PC-9 (cell line): ENCODE data around the gene SHROOM2. TPM values are rescaled to one million over a fixed set of nuclear protein-coding genes. Genes with fewer than 3 reads are reported as not detected.

Experiments
- BruUV-seq: library from RNA; stranded (reverse); fragments of 400-500 nt; replicated peaks from 2 replicates; lab custom pipeline; 2021; lab: Mats Ljungman, UMichigan
- CTCF ChIA-PET: fragments of 300-600 bp; sonication (Branson Sonifier 250); formaldehyde crosslinking; loops from one replicate; lab custom pipeline; 2022; ENCODE audit warnings: antibody characterized with exemption; lab: Charles Lee
- POLR2A ChIA-PET: fragments of 300-600 bp; sonication (Branson Sonifier 250); formaldehyde crosslinking; loops from one replicate; lab custom pipeline; 2022; ENCODE audit warnings: antibody characterized with exemption; ENCODE audit not compliant: unreplicated experiment; lab: Charles Lee
- DNase-seq, 2 experiments: peaks; one replicate each; pipeline versions ENCODE4 v3.0.0 to v3.0.0-alpha.2; 2015 to 2022; ENCODE audit warnings: mixed read lengths in 1 of 2
- H2AFZ ChIP-seq: fragments of 200-600 bp; sonication (generic); 2 replicates; pipeline ENCODE4 v1.8.1; 2017; ENCODE audit warnings: antibody characterized with exemption
- H3F3A ChIP-seq: fragments of 200-600 bp; sonication (generic); 2 replicates; pipeline ENCODE4 v1.8.1; 2017; ENCODE audit warnings: antibody characterized with exemption, mild to moderate bottlenecking, low read depth; ENCODE audit not compliant: insufficient read depth
- H3K27ac ChIP-seq: fragments of 200-600 bp; sonication (generic); 2 replicates; pipeline ENCODE4 v1.6.1; 2016; ENCODE audit warnings: mixed run types
- H3K27me3 ChIP-seq: fragments of 200-600 bp; sonication (generic); 2 replicates; pipeline ENCODE4 v1.6.1; 2016; ENCODE audit warnings: low read depth, mixed run types; ENCODE audit not compliant: insufficient read depth
- H3K36me3 ChIP-seq: fragments of 200-600 bp; sonication (generic); 2 replicates; pipeline ENCODE4 v1.6.1; 2016; ENCODE audit warnings: low read depth, mixed run types
- H3K4me1 ChIP-seq: fragments of 200-600 bp; sonication (generic); replicated peaks from 2 replicates; pipeline ENCODE4 v1.6.1; 2016; ENCODE audit warnings: mixed run types; ENCODE audit not compliant: insufficient read depth
- H3K4me2 ChIP-seq: fragments of 200-600 bp; sonication (generic); 2 replicates; pipeline ENCODE4 v1.6.1; 2017; ENCODE audit warnings: mixed run types
- H3K4me3 ChIP-seq: fragments of 200-600 bp; sonication (generic); 2 replicates; pipeline ENCODE4 v1.6.1; 2016; ENCODE audit warnings: mixed run types
- H3K79me2 ChIP-seq: fragments of 200-600 bp; sonication (generic); 2 replicates; pipeline ENCODE4 v1.6.1; 2017; ENCODE audit warnings: low read depth, mixed run types
- H3K9me2 ChIP-seq: fragments of 200-600 bp; sonication (generic); 2 replicates; pipeline ENCODE4 v1.8.1; 2017; ENCODE audit warnings: mild to moderate bottlenecking; ENCODE audit not compliant: insufficient read depth
- H3K9me3 ChIP-seq: fragments of 200-600 bp; sonication (generic); 2 replicates; pipeline ENCODE4 v1.8.1; 2016; ENCODE audit warnings: low read depth; ENCODE audit not compliant: insufficient read depth
- H4K20me1 ChIP-seq: fragments of 200-600 bp; sonication (generic); 2 replicates; pipeline ENCODE4 v1.8.1; 2017; ENCODE audit not compliant: insufficient read depth
- CTCF ChIP-seq: fragments of 200-600 bp; sonication (generic); conservative IDR thresholded peaks from 2 replicates; pipeline ENCODE4 v1.6.1; 2017; ENCODE audit warnings: mixed run types, antibody characterized with exemption, mild to moderate bottlenecking, moderate library complexity
- EZH2 ChIP-seq: fragments of 200-600 bp; sonication (generic); IDR thresholded peaks from 2 replicates; pipeline ENCODE4 v1.8.0; 2017; ENCODE audit warnings: antibody characterized with exemption, low read depth
- intact Hi-C: fragments of 100-400 bp; cut with micrococcal nuclease; formaldehyde crosslinking; loops from one replicate; pipeline ENCODE4 v1.10.0; 2022; ENCODE audit not compliant: unreplicated experiment
- total RNA-seq: library from RNA; stranded (reverse); gene quantifications from 2 replicates; pipeline ENCODE4 v1.2.3, GENCODE V29; 2021

Gene SHROOM2
- total RNA-seq, 1 experiment from 2014 or later, result 0.17 TPM

- Histone ChIP-seq H3K4me1 (peaks cover 11% of the 10 kb centered on the region; the same call in 1 of the 2 replicates), H2AFZ (no peak overlapping the region), H4K20me1 (no peaks in the 10 kb centered on the region), H3K79me2 (no peaks in the 10 kb centered on the region), H3K4me3 (no peak overlapping the region), H3K4me2 (no peak overlapping the region), H3K9me2 (no peaks in the 10 kb centered on the region), H3K36me3 (no peaks in the 10 kb centered on the region), H3K27ac (no peak overlapping the region), H3K27me3 (no peaks in the 10 kb centered on the region), H3K9me3 (no peaks in the 10 kb centered on the region), H3F3A (no peaks in the 10 kb centered on the region)
- no TSS peak for BruUV-seq
- intact Hi-C loops, result no loop called here
- ChIA-PET POLR2A (no interaction called here), CTCF (no interaction called here)
- no peak for TF ChIP-seq EZH2
- no peak for TF ChIP-seq CTCF
- no peak for DNase-seq
Observed at GRCh38 chrX:9943420-9943819, 157.2 kb downstream of the SHROOM2 start.

GRCh38 chrX:9947131-9947794 is 161.0 kb downstream of the SHROOM2 start:
- Histone ChIP-seq H3K79me2 (no peaks in the 10 kb centered on the region), H3K36me3 (no peaks in the 10 kb centered on the region), H3K9me2 (no peaks in the 10 kb centered on the region), H3K27me3 (no peaks in the 10 kb centered on the region), H3K4me3 (no peak overlapping the region), H3K27ac (no peak overlapping the region), H3K9me3 (no peaks in the 10 kb centered on the region), H3K4me2 (no peak overlapping the region), H3F3A (no peaks in the 10 kb centered on the region), H4K20me1 (no peaks in the 10 kb centered on the region), H2AFZ (no peak overlapping the region), H3K4me1 (no peaks in the 10 kb centered on the region)
- POLR2A ChIA-PET, result no interaction called here
- no TSS peak for BruUV-seq
- TF ChIP-seq CTCF, result no peak
- no peak for TF ChIP-seq EZH2
- no peak for DNase-seq
- intact Hi-C loops, result no loop called here
- CTCF ChIA-PET, result no interaction called here

- intact Hi-C loops, result no loop called here
- ChIA-PET CTCF (no interaction called here), POLR2A (no interaction called here)
- H3K4me2 ChIP-seq, result no peak overlapping the region
- no peaks in the 10 kb centered on the region for H3K9me3 ChIP-seq
- no peak overlapping the region for H2AFZ ChIP-seq
- no peaks in the 10 kb centered on the region for H3K36me3 ChIP-seq
- no peak for DNase-seq
- H3K27me3 ChIP-seq, result no peaks in the 10 kb centered on the region
- H4K20me1 ChIP-seq, result no peaks in the 10 kb centered on the region
- no peak overlapping the region for H3K4me3 ChIP-seq
- H3K9me2 ChIP-seq, result no peaks in the 10 kb centered on the region
- no peak for TF ChIP-seq CTCF
- H3K4me1 ChIP-seq, result no peaks in the 10 kb centered on the region
- no peaks in the 10 kb centered on the region for H3K79me2 ChIP-seq
- no TSS peak for BruUV-seq
- no peaks in the 10 kb centered on the region for H3F3A ChIP-seq
- H3K27ac ChIP-seq, result no peak overlapping the region
Observed at GRCh38 chrX:9948406-9948805, 162.2 kb downstream of the SHROOM2 start.
